Epithelial cell of esophagus (primary cell): ENCODE measurements around the gene MBNL1.
A peak's percentile ranks its signal among the peaks of the same experiment; 100 is the strongest.

Source experiments
- DNase-seq: peaks from one replicate; pipeline ENCODE4 v3.0.0; 2010; ENCODE audit warnings: low read depth
- H3K4me3 ChIP-seq: 2 replicates; pipeline ENCODE4 v1.5.1; 2011; ENCODE audit warnings: mild to moderate bottlenecking, low read length, control low read depth
- TF ChIP-seq, protein P1 (sequence below): IDR thresholded peaks from 2 replicates; pipeline ENCODE4 v1.5.1; 2011; ENCODE audit warnings: low read depth, mild to moderate bottlenecking, low read length, control low read depth, inconsistent platforms; ENCODE audit not compliant: insufficient read depth; ENCODE audit errors: missing control alignments

Gene MBNL1

DNA sequence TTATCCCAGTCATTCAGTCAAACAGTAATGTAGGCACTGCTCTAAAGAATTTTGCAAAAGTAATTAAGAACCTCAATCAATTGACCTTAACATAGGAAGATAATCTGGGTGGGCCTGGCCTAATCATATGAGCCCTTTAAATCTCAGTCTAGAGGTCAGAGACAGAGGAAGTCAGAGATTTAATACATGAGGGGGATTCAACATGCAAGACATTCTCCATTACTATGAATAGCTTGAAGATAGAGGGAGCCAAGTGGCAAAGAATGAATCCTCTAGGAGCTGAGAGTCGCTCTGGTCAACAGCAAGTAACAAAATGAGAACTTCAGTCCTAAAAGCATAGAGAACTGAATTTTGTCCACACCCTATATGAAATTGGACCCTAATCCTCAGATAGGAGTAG, 39.0 kb upstream of the MBNL1 start:
- no peak overlapping the region for H3K4me3 ChIP-seq
- TF ChIP-seq, protein P1, sequence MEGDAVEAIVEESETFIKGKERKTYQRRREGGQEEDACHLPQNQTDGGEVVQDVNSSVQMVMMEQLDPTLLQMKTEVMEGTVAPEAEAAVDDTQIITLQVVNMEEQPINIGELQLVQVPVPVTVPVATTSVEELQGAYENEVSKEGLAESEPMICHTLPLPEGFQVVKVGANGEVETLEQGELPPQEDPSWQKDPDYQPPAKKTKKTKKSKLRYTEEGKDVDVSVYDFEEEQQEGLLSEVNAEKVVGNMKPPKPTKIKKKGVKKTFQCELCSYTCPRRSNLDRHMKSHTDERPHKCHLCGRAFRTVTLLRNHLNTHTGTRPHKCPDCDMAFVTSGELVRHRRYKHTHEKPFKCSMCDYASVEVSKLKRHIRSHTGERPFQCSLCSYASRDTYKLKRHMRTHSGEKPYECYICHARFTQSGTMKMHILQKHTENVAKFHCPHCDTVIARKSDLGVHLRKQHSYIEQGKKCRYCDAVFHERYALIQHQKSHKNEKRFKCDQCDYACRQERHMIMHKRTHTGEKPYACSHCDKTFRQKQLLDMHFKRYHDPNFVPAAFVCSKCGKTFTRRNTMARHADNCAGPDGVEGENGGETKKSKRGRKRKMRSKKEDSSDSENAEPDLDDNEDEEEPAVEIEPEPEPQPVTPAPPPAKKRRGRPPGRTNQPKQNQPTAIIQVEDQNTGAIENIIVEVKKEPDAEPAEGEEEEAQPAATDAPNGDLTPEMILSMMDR: no peak
- no peak for DNase-seq

- no peak for DNase-seq
- TF ChIP-seq, protein P1: no peak
- no peak overlapping the region for H3K4me3 ChIP-seq
Measured at GRCh38 chr3:152230370-152230769, 38.4 kb upstream of the MBNL1 start.

DNA sequence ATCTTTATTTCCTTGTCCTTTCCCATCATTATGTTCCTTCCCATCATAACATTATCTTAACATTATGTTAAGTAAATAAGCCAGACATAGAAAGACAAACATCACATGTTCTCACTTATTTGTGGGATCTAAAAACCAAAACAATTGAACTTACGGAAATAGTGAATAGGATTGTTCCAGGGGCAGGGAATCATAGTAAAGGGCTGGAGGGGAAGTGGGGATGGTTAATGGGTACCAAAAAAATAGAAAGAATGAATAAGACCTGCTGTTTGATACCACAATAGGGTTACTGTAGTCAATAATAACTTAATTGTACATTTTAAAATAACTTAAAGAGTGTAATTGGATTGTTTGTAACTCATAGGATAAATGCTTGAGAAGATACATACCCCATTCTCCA, 36.7 kb upstream of the MBNL1 start:
- H3K4me3 ChIP-seq: no peak overlapping the region
- no peak for DNase-seq

DNA sequence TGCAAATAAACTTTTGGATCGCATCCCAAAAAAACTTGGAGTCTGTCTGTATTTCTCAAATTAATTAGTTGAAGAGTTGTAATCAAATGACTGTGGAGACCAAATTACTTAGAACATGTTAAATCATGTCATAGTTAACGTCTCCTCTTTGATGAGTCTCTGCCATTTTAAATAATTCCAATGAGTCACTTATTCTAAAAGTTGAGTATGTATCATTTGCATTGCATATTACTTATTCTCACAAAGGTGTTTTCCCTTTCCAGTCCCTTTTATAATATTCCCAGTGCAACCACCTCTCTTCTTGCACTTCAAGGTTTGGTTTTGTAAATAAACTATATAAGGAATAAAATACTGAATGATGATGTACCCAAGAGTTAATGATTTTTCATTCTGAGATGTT, 36.0 kb upstream of the MBNL1 start:
- TF ChIP-seq, protein P1: no peak

More for the DNA sequence above, 36.7 kb upstream of the MBNL1 start:
- TF ChIP-seq, protein P1: no peak

DNA sequence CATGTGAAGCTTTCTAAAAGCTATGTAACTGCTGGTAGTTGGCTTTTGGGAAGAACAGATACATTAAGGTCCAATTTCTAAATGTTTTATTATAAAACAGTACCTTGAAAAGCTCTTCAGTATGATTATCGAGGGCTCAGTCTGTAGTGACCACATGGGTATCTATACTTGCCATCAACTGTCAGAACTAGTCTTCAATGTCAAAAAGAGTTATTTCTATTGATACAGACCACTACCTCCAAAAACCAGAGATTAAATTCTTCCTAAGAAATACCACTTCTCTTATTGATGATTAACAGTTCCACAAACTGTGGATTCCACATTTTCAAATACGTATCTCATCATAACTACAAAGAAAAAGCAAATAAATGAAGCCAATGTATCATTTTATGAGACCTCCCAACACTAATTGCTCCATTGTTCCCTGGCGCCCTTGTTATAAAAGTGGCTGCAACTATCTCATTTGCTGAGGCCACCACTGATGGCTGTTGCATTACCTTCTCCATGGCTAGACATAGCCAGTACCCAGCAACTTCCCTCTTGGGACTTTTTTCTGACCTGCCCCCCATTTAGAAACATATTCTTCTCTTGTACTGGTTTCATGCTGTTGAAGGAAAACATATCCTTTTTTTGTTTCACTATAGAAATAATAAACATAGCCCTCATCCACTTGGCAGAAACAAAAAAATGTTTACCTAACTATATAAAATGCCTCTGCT, 33.9 kb upstream of the MBNL1 start:
- TF ChIP-seq, protein P1: no peak
- H3K4me3 ChIP-seq: no peak overlapping the region
- no peak for DNase-seq

More for the DNA sequence above, 36.0 kb upstream of the MBNL1 start:
- H3K4me3 ChIP-seq: no peak overlapping the region
- DNase-seq: peak; percentile 69

DNA sequence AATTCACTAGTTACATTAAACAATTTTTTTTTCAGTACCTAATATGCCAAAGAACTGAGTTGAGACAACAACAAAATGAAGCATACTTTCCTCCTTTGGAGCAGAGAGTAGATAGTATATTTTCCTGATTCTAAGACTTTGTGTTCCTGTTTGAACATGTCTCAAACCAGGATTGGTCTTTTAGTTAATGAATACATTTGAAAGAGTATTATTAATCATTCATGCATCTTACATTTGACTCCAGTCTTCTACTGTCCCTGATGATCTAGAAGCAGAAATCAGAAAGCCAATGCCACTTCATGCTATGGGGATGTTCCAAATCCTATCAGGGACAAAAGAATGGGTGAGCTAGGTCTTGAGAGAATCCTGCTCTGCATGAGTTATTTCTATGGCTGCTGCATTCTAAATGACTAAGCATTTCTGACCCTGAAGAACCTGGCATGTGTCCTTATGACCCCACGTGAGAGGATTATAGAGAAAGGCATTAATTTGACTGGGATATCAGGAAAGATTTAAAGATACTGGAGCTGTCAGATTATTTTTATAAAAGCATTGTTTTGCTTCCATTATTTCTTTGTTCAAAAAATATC, 32.9 kb upstream of the MBNL1 start:
- peak; percentile 48 for DNase-seq
- TF ChIP-seq, protein P1: no peak
- no peak overlapping the region for H3K4me3 ChIP-seq
